Transverse colon (tissue), 4 donors: Measurements from ENCODE around the gene SBNO1.

Experiments
- CTCF ChIP-seq, 5 experiments: fragments of 200-600 bp in 3 of 5; fragments of 450-650 bp in 2 of 5; sonication (generic) in 3 of 5; IDR thresholded peaks; 1 replicate in 2 of 5; 2 replicates in 3 of 5; pipeline ENCODE4 v1.5.1; 2016 to 2017; ENCODE audit warnings: antibody characterized with exemption in 5 of 5, inconsistent platforms in 3 of 5, mild to moderate bottlenecking in 2 of 5, moderate library complexity in 1 of 5
- POLR2A ChIP-seq: fragments of 450-650 bp; IDR thresholded peaks from one replicate; pipeline ENCODE4 v1.6.1; 2016; ENCODE audit warnings: antibody characterized with exemption, mild to moderate bottlenecking, moderate library complexity
- POLR2AphosphoS5 ChIP-seq, 3 donors: sonication (generic); formaldehyde crosslinking; IDR thresholded peaks; one replicate each; pipeline ENCODE4 v1.6.1; 2016; ENCODE audit warnings: antibody characterized with exemption in 3 of 3

- TF ChIP-seq CTCF (IDR thresholded peaks at IDR 0.05) (no peak), POLR2AphosphoS5 (IDR thresholded peaks at IDR 0.05) (no peak), POLR2A (no peak)
Observed at GRCh38 chr12:123369229-123369628, 4.6 kb upstream of the SBNO1 start.
